Measurements from ENCODE around the gene CSRP1. TPM values are rescaled to one million over a fixed set of nuclear protein-coding genes. Genes with fewer than 3 reads are reported as not detected.

CSRP1 gene
- total RNA-seq, 1 donor: 480 TPM

GRCh38 chr1:201539561-201540431 lies 32.9 kb upstream of the CSRP1 start:
- peak overlapping the region; percentile 58 for H2AFZ ChIP-seq (ENCODE audit: low read length)
- H3K27me3 ChIP-seq (ENCODE audit: insufficient read depth, low read length): no peaks in the 10 kb centered on the region
- peak overlapping the region; percentile 91 for H3K27ac ChIP-seq (ENCODE audit: low read depth, low read length)
- H3K4me1 ChIP-seq (ENCODE audit: insufficient read depth, low read length): peaks cover 82% of the 10 kb centered on the region
- no peaks in the 10 kb centered on the region for H3K36me3 ChIP-seq (ENCODE audit: insufficient read depth, low read length)
- H4K20me1 ChIP-seq (ENCODE audit: insufficient read depth, low read length): peaks cover 13% of the 10 kb centered on the region
- TF ChIP-seq CTCF (IDR thresholded peaks at IDR 0.05; ENCODE audit: extremely low read depth, low read depth, low read length): no peak
- DNase-seq (ENCODE audit: insufficient read length, low spot score, missing footprints): peak; percentile 91
- peaks cover 54% of the 10 kb centered on the region for H3K79me2 ChIP-seq (ENCODE audit: insufficient read depth, low read length)
- peak overlapping the region; percentile 89 for H3K4me3 ChIP-seq (ENCODE audit: insufficient read depth, low read length)
- peak overlapping the region; percentile 83 for H3K4me2 ChIP-seq (ENCODE audit: insufficient read depth, low read length)
- H3K9me3 ChIP-seq (ENCODE audit: low read depth, low read length): no peaks in the 10 kb centered on the region

- H3K36me3 ChIP-seq (ENCODE audit: insufficient read depth, low read length): no peaks in the 10 kb centered on the region
- peaks cover 45% of the 10 kb centered on the region for H3K79me2 ChIP-seq (ENCODE audit: insufficient read depth, low read length)
- peak within 1 kb of the TSS; percentile 89 for H3K4me3 ChIP-seq (ENCODE audit: insufficient read depth, low read length)
- H4K20me1 ChIP-seq (ENCODE audit: insufficient read depth, low read length): peaks cover 3% of the 10 kb centered on the region
- peak within 1 kb of the TSS; percentile 83 for H3K4me2 ChIP-seq (ENCODE audit: insufficient read depth, low read length)
- H3K4me1 ChIP-seq (ENCODE audit: insufficient read depth, low read length): peaks cover 78% of the 10 kb centered on the region
- peak within 1 kb of the TSS; percentile 58 for H2AFZ ChIP-seq (ENCODE audit: low read length)
- no peak for TF ChIP-seq CTCF (IDR thresholded peaks at IDR 0.05; ENCODE audit: extremely low read depth, low read depth, low read length)
- DNase-seq (ENCODE audit: insufficient read length, low spot score, missing footprints): peak; percentile 97
- no peaks in the 10 kb centered on the region for H3K9me3 ChIP-seq (ENCODE audit: low read depth, low read length)
- H3K27me3 ChIP-seq (ENCODE audit: insufficient read depth, low read length): no peaks in the 10 kb centered on the region
- H3K27ac ChIP-seq (ENCODE audit: low read depth, low read length): peak within 1 kb of the TSS; percentile 91
Measured at GRCh38 chr1:201538612-201539551, 32.0 kb upstream of the CSRP1 start, which contains the start of gene NAV1. NAV1 (plus strand) TSS chr1:201539127; CDS start chr1:201622885, 83,758 bp downstream.

- DNase-seq (ENCODE audit: insufficient read length, low spot score, missing footprints): peak; percentile 79
- Histone ChIP-seq H3K9me3 (ENCODE audit: low read depth, low read length) (no peaks in the 10 kb centered on the region), H3K4me2 (ENCODE audit: insufficient read depth, low read length) (peak overlapping the region; percentile 83), H4K20me1 (ENCODE audit: insufficient read depth, low read length) (no peaks in the 10 kb centered on the region), H3K4me1 (ENCODE audit: insufficient read depth, low read length) (peaks cover 70% of the 10 kb centered on the region), H2AFZ (ENCODE audit: low read length) (peak overlapping the region; percentile 38), H3K27ac (ENCODE audit: low read depth, low read length) (peak overlapping the region; percentile 91), H3K4me3 (ENCODE audit: insufficient read depth, low read length) (peak overlapping the region; percentile 89), H3K36me3 (ENCODE audit: insufficient read depth, low read length) (no peaks in the 10 kb centered on the region), H3K27me3 (ENCODE audit: insufficient read depth, low read length) (no peaks in the 10 kb centered on the region), H3K79me2 (ENCODE audit: insufficient read depth, low read length) (peaks cover 36% of the 10 kb centered on the region)
- no peak for TF ChIP-seq CTCF (IDR thresholded peaks at IDR 0.05; ENCODE audit: extremely low read depth, low read depth, low read length)
Measured at GRCh38 chr1:201537891-201538611, 31.1 kb upstream of the CSRP1 start.
